ENCODE measurements around the gene HADHB.

HADHB gene

GRCh38 chr2:26269571-26270158, 24.9 kb downstream of the HADHB start:
- H3K4me3 Mint-ChIP-seq: no peak overlapping the region
- peaks cover 5% of the 10 kb centered on the region for H3K4me1 Mint-ChIP-seq
- H3K27ac Mint-ChIP-seq: no peak overlapping the region
- H3K27me3 Mint-ChIP-seq (ENCODE audit: low read depth): no peaks in the 10 kb centered on the region
- peaks cover 38% of the 10 kb centered on the region for H3K36me3 Mint-ChIP-seq (ENCODE audit: low read depth)
- no peak for TF ChIP-seq CTCF (IDR thresholded peaks at IDR 0.05; ENCODE audit: unreplicated experiment in 3 of 3)
- H3K9me3 Mint-ChIP-seq: no peaks in the 10 kb centered on the region

GRCh38 chr2:26270373-26270772, 25.6 kb downstream of the HADHB start:
- Mint-ChIP-seq H3K27ac (no peak overlapping the region), H3K9me3 (no peaks in the 10 kb centered on the region), H3K4me1 (peaks cover 5% of the 10 kb centered on the region), H3K4me3 (no peak overlapping the region), H3K36me3 (ENCODE audit: low read depth) (peaks cover 34% of the 10 kb centered on the region), H3K27me3 (ENCODE audit: low read depth) (no peaks in the 10 kb centered on the region)
- no peak for TF ChIP-seq CTCF (IDR thresholded peaks at IDR 0.05; ENCODE audit: unreplicated experiment in 3 of 3)

- peaks cover 25% of the 10 kb centered on the region for H3K36me3 Mint-ChIP-seq (ENCODE audit: low read depth)
- no peaks in the 10 kb centered on the region for H3K27me3 Mint-ChIP-seq (ENCODE audit: low read depth)
- TF ChIP-seq CTCF (IDR thresholded peaks at IDR 0.05; ENCODE audit: unreplicated experiment in 3 of 3): no peak
- H3K27ac Mint-ChIP-seq: no peak overlapping the region
- no peaks in the 10 kb centered on the region for H3K9me3 Mint-ChIP-seq
- H3K4me1 Mint-ChIP-seq: peaks cover 5% of the 10 kb centered on the region
- H3K4me3 Mint-ChIP-seq: no peak overlapping the region
Observed at GRCh38 chr2:26273501-26273900, 28.8 kb downstream of the HADHB start.

GRCh38 chr2:26274058-26274613, 29.4 kb downstream of the HADHB start:
- Mint-ChIP-seq H3K4me3 (no peak overlapping the region), H3K27ac (no peak overlapping the region), H3K9me3 (no peaks in the 10 kb centered on the region), H3K36me3 (ENCODE audit: low read depth) (peaks cover 29% of the 10 kb centered on the region), H3K4me1 (peaks cover 5% of the 10 kb centered on the region), H3K27me3 (ENCODE audit: low read depth) (no peaks in the 10 kb centered on the region)
- TF ChIP-seq CTCF (IDR thresholded peaks at IDR 0.05; ENCODE audit: unreplicated experiment in 3 of 3): no peak

GRCh38 chr2:26276484-26277227, 31.9 kb downstream of the HADHB start:
- no peaks in the 10 kb centered on the region for H3K27me3 Mint-ChIP-seq (ENCODE audit: low read depth)
- H3K4me3 Mint-ChIP-seq: no peak overlapping the region
- H3K36me3 Mint-ChIP-seq (ENCODE audit: low read depth): peaks cover 44% of the 10 kb centered on the region
- TF ChIP-seq CTCF (IDR thresholded peaks at IDR 0.05; ENCODE audit: unreplicated experiment in 3 of 3): no peak
- peaks cover 21% of the 10 kb centered on the region for H3K4me1 Mint-ChIP-seq
- no peaks in the 10 kb centered on the region for H3K9me3 Mint-ChIP-seq
- no peak overlapping the region for H3K27ac Mint-ChIP-seq
